ENCODE measurements around the gene GALNT15.
A peak's percentile ranks its signal among the peaks of the same experiment; 100 is the strongest.

The GALNT15 gene

GRCh38 chr3:16192176-16192811 lies 17.8 kb downstream of the GALNT15 start:
- no peak for DNase-seq (ENCODE audit: low spot score)
- Histone ChIP-seq H3K4me1 (ENCODE audit: insufficient read depth, poor library complexity, severe bottlenecking) (no peaks in the 10 kb centered on the region), H3K27me3 (ENCODE audit: insufficient read depth, poor library complexity, severe bottlenecking) (no peaks in the 10 kb centered on the region), H3K27ac (ENCODE audit: poor library complexity, severe bottlenecking) (no peak overlapping the region), H3K36me3 (ENCODE audit: low read depth) (no peaks in the 10 kb centered on the region), H3K9me3 (ENCODE audit: severe bottlenecking) (no peaks in the 10 kb centered on the region), H3K4me3 (ENCODE audit: severe bottlenecking) (no peak overlapping the region)
- ATAC-seq (ENCODE audit: low read depth), result no peak
- no peak for TF ChIP-seq CTCF (IDR thresholded peaks at IDR 0.05; ENCODE audit: poor library complexity, severe bottlenecking)

GRCh38 chr3:16198427-16198826 lies 23.9 kb downstream of the GALNT15 start:
- ATAC-seq (ENCODE audit: low read depth), result no peak
- Histone ChIP-seq H3K36me3 (ENCODE audit: low read depth) (no peaks in the 10 kb centered on the region), H3K9me3 (ENCODE audit: severe bottlenecking) (no peaks in the 10 kb centered on the region), H3K4me1 (ENCODE audit: insufficient read depth, poor library complexity, severe bottlenecking) (peaks cover 6% of the 10 kb centered on the region), H3K4me3 (ENCODE audit: severe bottlenecking) (no peak overlapping the region), H3K27ac (ENCODE audit: poor library complexity, severe bottlenecking) (no peak overlapping the region), H3K27me3 (ENCODE audit: insufficient read depth, poor library complexity, severe bottlenecking) (no peaks in the 10 kb centered on the region)
- TF ChIP-seq CTCF (IDR thresholded peaks at IDR 0.05; ENCODE audit: poor library complexity, severe bottlenecking), result no peak
- DNase-seq (ENCODE audit: low spot score), result no peak

- no peak overlapping the region for H3K27ac ChIP-seq (ENCODE audit: poor library complexity, severe bottlenecking)
- DNase-seq (ENCODE audit: low spot score) (no peak), ATAC-seq (ENCODE audit: low read depth) (no peak)
- no peaks in the 10 kb centered on the region for H3K9me3 ChIP-seq (ENCODE audit: severe bottlenecking)
- H3K27me3 ChIP-seq (ENCODE audit: insufficient read depth, poor library complexity, severe bottlenecking), result no peaks in the 10 kb centered on the region
- no peak overlapping the region for H3K4me3 ChIP-seq (ENCODE audit: severe bottlenecking)
- H3K4me1 ChIP-seq (ENCODE audit: insufficient read depth, poor library complexity, severe bottlenecking), result peaks cover 11% of the 10 kb centered on the region
- H3K36me3 ChIP-seq (ENCODE audit: low read depth), result no peaks in the 10 kb centered on the region
- TF ChIP-seq CTCF (IDR thresholded peaks at IDR 0.05; ENCODE audit: poor library complexity, severe bottlenecking), result no peak
These were observed 25.3 kb downstream of the GALNT15 start for GRCh38 chr3:16199769-16200168.

GRCh38 chr3:16200411-16200810 lies 25.9 kb downstream of the GALNT15 start:
- peaks cover 16% of the 10 kb centered on the region for H3K4me1 ChIP-seq (ENCODE audit: insufficient read depth, poor library complexity, severe bottlenecking)
- H3K4me3 ChIP-seq (ENCODE audit: severe bottlenecking), result no peak overlapping the region
- H3K36me3 ChIP-seq (ENCODE audit: low read depth), result no peaks in the 10 kb centered on the region
- H3K27ac ChIP-seq (ENCODE audit: poor library complexity, severe bottlenecking), result no peak overlapping the region
- no peaks in the 10 kb centered on the region for H3K27me3 ChIP-seq (ENCODE audit: insufficient read depth, poor library complexity, severe bottlenecking)
- DNase-seq (ENCODE audit: low spot score) (no peak), ATAC-seq (ENCODE audit: low read depth) (no peak)
- no peak for TF ChIP-seq CTCF (IDR thresholded peaks at IDR 0.05; ENCODE audit: poor library complexity, severe bottlenecking)
- no peaks in the 10 kb centered on the region for H3K9me3 ChIP-seq (ENCODE audit: severe bottlenecking)

- H3K4me3 ChIP-seq (ENCODE audit: severe bottlenecking), result no peak overlapping the region
- no peaks in the 10 kb centered on the region for H3K9me3 ChIP-seq (ENCODE audit: severe bottlenecking)
- no peak for TF ChIP-seq CTCF (IDR thresholded peaks at IDR 0.05; ENCODE audit: poor library complexity, severe bottlenecking)
- H3K27me3 ChIP-seq (ENCODE audit: insufficient read depth, poor library complexity, severe bottlenecking), result no peaks in the 10 kb centered on the region
- DNase-seq (ENCODE audit: low spot score), result no peak
- no peaks in the 10 kb centered on the region for H3K36me3 ChIP-seq (ENCODE audit: low read depth)
- H3K4me1 ChIP-seq (ENCODE audit: insufficient read depth, poor library complexity, severe bottlenecking), result peaks cover 20% of the 10 kb centered on the region
- ATAC-seq (ENCODE audit: low read depth), result peak; percentile 48
- peak overlapping the region; percentile 8 for H3K27ac ChIP-seq (ENCODE audit: poor library complexity, severe bottlenecking)
These were observed 28.6 kb downstream of the GALNT15 start for GRCh38 chr3:16203031-16203430.

Measured in RWPE2 (cell line).